GF-D8 (cell line): ENCODE measurements around the gene DNAJC8.

Experiments used
- DNase-seq: peaks from one replicate; lab custom pipeline; 2025; lab: John Stamatoyannopoulos, UW

DNAJC8 gene

DNA sequence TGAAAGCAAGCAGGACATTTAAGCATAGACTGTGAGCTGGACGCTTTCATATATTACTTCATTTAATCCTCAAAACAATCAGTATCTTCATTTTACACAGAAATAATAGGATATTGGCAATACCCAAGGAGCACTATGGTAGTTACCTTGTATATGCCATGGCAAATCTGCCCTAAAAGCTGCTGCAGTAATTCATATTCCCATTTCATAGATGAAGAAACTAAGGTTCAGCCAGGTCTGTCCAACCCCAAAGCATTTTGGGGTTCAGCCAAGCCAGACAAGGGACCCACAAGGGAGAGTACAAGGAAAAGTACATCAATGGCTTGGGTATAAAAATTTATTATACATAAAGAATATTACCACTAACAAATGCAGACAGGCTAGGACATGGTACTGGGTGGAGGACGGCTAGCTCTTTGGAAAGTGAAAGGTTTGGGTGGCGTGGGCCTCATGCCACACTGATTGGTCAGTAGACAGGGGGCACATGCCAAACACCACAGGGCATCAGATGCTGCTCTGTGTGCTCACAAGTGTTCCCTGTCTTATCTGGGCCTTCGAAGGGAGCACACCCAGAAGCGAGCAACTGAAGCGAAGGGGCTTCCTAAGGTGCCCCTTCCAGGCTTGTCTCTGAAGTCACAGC lies 32.5 kb downstream of the DNAJC8 start:
- no peak for DNase-seq

DNA sequence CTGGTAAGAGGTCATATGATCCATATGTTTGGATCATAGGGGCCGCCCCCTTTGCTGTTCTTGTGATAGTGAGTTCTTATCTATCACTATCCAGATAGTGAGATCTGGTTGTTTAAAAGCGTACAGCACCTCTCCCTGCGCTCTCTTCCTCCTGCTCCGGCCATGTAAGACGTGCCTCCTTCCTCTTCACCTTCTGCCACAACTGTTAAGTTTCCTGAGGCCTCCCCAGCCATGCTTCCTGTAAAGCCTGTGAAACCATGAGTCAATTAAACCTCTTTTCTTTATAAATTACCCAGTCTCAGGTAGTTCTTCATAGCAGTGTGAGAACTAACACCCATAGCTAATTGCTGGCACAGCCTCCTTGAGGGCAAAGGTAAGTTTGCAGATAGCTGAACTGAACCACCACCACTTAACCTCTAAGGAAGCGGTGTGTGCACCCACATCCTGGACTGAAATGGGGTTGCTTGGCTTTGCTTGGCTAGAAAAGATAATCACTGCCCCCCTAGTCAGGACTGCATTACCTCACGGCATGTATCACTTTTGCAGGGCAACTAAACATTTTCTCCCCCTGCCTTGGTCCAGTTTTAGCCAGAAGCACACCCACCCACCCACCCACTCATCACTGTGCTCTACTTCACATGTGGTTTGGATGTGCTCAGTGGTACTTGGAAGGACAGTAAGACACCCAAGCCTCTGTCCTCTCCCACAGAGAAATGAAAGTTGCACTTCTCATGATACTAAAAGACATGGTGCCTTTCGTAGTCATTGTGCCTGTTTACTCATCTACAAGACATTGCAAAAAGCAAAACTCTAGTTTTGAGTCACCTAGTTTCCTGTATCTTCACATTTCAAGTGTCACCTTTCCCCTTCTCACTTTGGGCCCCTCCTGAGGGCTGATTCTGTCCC lies 33.2 kb downstream of the DNAJC8 start:
- DNase-seq: peak; percentile 35

DNA sequence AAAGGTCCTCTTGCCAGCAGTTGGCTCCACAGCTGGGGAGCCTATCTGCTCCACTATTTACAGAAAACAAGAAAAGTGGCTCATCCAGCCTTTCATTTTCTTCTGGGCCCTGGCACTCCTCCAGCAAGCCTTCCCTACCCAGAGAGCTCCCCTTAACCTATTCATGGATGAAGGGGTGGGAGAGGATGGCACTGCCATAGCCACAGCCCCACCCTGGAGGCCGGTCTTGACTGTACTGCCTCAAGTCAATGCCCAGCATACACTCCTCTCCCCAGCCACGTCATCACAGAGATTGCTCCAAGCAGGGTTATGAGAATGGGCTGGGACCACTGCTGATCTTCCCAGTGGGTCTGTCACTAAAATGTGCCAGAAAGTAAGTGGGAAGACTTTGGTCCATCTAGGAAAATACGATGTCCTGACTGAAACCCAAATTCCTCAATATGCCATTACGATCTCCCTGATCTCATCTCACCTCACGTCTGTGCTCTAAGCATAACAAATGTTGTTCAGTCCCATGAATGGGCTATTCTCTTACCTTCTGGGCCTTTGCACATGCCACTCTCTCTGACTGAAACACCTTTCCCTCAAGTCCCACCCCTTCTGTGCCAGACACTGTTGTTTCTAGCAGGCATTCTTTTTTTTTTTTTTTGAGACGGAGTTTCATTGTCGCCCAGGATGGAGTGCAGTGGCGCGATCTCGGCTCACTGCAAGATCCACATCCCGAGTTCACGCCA lies 35.0 kb downstream of the DNAJC8 start:
- no peak for DNase-seq

DNA sequence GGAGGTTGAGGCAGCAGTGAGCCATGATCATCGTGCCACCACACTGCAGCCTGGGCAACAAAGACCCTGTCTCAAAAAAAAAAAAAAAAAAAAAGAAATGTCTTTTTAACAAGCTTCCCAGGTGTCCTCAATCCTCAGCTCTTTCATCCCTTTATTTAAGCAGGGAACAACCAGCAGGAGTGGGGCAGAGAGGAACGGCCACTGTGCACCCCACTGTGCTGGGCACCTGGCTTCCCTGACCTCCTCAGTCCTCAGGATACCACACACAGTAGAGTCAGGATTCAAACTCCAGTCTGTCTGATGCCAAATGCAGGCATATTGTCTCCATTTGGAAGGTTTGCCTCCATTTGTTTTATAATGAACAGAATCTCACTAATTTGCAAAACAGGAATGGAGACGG lies 36.5 kb downstream of the DNAJC8 start:
- no peak for DNase-seq

DNA sequence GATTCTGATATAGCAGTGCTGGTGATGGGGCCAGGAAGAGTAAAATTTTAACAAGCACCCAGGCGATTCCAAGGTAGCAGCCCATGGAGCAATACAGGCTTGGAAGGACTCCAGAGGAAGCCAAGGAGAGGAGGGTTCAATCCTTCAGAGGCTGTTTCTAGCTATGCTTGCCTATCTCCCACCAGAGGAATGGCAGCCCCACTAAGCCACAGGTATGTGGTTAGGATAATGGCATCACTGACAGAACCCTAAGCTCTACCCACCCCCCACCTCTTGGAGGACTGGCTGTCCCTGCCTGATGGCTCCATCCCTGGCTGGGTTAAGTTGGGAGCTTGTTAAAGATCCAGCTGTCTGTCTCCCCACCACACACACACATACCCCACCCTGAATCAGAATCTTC lies 37.0 kb downstream of the DNAJC8 start:
- no peak for DNase-seq

DNA sequence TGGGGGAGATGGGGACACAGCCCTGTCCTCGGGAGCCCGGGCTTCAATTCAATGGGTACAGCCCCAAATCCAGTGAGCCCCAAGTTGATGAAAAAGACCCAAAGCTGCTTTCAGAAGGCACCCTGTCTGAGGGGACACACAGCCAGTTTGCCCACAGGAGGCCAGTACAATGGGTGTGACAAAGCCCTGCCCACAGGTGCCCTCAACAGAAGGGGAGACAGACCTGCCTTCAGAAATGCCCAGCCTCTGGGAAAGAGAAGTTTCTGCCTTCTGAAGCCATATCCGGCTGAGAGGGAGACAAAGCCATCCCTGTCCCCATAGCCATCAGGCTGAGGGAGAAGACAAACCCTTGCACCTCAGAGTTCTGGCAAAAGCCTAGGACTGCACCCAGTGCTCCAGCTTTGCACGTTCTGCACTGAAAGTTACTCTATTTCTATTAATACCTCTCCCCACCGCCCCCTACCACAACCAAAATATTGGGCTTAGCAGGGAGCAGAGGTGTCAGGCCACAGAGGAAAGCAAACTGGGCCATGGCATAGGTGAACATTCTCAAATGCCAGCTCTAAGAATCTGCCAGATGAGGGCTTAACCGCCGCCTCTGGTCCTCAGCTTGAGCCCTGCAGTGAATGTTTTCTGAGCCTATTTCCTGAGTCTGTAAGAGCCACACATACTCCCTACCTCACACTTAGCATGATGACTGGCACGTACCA lies 38.3 kb downstream of the DNAJC8 start:
- no peak for DNase-seq

DNA sequence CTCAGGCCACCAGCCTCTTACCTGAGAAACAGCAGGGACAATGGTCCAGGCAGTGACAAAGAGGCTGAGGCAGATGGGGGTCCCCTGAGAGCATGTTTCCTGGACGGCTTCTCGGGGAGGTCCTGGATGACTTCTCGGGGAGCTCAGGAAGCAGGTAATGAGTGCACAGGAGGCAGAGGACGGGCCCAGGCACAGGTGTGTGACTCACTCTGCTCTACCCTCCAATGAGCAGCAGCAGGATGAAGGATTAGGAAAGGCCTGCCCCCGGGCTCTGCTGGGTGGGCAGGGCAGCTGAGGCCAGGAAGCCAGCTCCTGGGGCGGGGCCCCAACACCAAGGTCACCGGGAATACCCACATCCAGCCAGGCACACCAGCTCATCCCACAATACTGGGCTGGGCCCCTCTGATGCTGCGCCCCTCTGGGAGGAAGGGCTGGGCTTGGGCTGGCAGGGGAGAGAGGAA lies 39.1 kb downstream of the DNAJC8 start:
- no peak for DNase-seq

DNA sequence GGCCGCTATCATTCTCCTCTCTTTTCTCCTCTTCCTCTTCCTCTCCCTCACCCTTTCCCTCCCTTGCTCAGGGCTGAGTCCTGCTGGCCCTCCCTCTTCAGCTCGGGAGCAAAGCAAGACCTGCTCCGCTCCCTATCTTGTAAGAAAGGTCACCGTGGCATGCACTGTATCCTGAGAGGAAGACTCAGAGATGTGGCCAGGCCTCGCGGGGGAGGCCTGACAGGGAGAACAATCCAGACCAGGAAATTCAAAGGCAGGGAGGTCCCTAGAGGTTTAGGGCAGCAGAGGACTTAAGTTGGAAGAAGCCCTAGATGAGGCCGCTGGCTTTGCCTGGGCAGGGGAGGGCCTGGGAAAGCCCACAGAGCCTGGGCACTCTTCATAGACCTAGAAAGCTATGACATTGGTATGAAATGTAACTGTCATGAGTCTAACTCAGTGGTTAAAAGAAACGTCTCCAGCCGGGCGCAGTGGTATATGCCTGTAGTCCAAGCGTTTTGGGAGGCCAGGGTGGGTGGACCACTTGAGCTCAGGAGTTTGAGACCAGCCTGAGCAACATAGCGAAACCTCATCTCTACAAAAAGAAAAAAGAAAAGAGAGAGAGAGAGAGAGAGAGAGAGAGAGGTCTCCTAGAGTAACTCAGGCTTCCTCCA lies 41.7 kb downstream of the DNAJC8 start:
- no peak for DNase-seq

DNA sequence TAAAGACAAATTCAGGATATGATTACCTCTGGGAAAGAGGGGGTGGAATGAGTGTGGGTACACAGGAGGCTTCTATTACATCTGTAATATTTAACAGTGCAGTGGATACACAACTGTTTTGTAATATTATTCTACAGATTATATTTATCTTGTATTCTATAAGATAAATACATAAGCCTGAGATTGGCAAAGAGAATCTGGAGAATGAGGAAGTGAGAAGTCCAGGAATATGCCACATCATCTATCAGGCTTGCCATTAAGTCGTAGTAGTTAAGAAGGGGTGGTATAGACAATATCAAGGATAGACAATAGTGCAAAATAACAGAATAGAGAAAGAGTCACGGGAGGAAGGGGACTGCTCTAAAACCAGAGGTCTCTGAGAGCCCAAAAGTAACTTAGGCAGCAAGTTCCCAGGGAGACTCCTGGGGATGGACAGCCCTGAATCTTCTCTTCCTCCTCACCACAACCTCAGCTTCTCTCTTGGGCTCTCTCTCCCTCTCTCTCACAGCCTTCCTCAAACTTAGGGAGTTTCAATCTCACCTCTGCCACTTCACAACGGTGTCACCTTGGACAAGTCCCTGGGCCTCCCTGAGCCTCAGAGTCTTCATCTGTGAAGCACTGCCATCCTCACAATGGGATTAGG lies 42.4 kb downstream of the DNAJC8 start:
- no peak for DNase-seq

DNA sequence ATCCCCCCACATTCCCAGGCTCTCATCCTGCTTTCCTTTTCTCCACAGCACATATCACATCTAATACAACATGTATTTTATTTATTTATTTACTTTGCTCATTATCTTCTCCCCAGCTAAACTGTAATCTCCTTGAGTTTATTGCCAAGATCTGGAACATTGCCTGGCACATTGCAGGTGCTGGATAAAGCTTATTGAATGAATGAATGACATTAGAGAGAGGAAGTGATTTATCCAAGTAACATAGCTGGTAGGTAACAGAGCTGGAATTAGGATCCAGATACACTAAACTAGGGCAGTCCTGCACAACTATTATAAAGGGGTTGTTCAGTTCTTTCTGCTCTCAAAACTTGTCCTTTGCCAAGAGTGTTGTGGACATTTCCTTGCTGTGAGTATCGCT lies 47.8 kb downstream of the DNAJC8 start:
- no peak for DNase-seq

DNA sequence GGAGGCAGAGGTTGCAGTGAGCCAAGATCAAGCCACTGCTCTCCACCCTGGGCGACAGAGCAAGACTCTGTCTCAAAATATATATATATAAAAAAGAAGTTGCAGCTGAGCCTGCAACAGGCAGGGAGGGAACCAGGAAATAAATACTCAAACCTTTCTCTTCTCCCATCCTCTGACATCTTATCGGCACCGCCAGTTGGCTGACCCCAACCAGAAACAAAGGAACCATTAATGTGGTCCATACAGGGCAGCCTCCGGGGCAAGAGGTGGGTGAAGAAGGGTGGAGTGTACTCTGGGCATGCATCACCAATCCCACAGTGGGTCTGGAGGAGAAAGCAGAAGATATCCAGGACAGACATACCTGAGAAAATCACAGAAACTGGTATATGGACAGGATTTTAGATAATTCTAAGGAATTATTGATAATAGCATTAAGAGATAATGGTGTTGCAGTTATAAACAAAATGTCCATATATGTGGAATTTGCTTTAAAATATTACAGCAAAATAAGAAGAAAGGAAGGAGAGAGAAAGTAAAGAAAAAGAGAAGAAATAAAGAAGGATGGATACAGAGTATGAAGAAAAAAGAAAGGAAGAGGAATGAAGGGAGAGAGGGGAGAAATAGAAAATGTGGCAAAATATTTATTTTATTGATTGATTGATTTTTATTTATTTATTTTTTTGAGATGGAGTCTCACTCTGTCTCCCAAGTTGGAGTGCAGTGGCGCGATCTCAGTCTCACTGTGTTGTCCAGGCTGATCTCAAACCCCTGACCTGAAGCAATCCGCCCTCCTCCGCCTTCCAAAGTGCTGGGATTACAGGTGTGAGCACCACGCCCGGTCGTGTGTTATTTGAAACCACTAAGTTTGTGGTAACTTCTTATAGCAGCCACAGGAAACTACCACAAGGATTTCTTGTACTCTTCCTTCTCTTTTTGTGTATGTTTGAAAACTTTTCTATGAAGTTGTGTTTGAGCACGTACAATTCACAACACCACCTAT lies 52.2 kb downstream of the DNAJC8 start:
- DNase-seq: peak; percentile 46

DNA sequence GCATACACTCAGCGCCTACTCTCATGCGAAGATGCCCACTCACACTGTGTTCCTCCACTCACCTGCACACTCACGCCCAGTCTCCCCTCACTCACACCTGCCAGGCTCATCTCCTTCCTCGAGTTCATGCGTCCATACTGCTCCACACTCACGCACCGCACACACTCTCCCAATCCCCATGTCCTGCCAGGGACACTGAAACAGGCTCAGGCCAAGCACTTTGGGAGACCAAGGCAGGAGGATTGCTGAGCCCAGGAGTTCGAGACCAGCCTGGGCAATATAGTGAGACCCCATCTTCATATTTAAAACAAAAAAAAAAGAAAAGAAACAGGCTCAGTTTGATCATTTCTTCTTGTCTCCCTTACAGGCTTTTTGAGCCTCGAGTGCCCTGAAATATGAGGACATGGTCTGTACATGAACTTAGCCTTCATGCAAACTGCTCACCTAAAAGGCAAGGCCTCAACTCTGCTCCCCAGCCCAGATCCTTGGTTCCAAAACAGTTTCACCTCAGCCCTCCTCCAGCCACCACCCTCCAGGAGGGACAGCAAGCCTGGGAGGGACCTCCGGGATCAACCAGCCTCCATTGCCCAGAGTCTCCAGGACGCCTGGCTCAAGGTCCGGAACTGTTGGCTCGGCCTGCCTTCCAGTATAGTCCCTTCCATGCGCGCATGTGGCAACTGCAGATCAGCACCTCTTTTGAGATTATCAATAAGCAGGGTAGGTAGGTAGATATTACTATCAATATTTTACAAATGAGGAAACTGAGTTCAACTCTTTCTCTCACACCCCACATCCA lies 53.9 kb downstream of the DNAJC8 start:
- DNase-seq: no peak

DNA sequence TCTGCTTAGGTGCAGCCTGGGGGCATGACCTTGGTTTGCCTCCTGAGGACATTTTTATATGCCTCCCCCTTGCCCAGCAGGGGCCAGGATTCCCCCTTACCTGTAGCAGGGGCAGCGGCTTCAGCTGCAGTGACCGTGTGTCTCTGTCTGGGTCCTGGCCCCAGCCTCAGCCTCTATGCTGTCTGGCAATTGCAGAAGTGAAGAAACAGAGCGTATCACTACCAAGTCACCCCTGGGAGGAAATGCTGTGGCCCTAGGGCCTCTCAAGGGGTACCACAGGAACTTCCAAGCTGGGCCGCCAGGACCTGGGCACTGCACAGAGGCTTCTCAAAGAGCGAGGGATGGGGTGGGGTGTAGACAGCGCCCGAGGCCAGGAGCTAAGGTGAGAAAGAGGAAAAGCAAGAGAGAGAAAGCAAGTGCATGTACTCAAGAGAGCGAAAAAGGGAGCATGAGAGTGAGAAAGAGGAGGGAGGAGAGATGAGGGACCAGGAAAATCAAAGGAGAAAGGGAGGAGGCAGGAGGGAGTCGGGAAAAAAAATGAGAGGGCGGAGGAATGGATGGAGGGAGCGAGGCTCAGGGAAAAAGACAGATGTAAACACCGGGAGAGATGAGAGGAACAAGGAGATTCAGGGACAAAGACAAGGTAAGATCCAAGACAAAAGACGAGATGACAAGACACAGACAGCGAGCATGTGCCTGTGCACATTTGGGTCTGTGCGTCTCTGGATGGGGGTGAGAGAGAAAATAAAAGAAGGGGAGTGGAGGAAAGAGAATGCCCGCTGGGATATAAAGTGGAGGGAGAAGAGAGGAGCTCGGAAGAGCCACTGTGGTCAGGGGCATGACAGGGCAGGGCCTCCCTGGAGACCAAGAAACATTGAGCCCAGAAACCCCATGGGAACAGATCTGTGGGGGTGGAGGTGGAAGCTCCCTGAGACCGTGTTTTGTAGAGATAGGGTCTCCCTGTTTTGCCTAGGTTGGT lies 56.0 kb downstream of the DNAJC8 start, which contains the start of gene PTAFR:
Gene PTAFR, minus strand, starts transcription at position 199 of the 979 bp plus-strand sequence. CDS start 25,669 bp downstream, outside the sequence.
- peak; percentile 75 for DNase-seq

DNA sequence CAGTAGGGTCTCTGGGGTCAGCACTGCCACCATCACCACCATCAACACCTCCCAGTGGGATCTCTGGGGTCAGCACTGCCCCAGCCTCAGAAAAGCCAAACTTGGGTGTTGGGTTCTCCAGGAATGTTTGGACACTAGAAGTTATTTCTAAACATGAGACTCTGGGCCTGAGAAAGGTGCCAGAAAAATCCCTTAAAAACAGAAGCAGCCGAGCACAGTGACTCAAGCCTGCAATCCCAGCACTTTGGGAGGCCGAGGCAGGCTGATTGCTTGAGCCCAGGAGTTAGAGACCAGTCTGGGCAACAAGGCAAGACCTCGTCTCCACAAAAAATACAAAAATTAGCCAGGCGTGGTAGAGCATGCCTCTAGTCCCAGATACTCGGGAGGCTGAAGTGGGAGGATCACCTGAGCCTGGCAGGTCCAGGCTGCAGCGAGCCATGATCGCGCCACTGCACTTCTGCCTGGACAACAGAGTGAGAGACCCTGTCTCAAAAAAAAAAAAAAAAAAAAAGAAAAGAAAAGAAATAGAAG lies 56.8 kb downstream of the DNAJC8 start:
- no peak for DNase-seq

DNA sequence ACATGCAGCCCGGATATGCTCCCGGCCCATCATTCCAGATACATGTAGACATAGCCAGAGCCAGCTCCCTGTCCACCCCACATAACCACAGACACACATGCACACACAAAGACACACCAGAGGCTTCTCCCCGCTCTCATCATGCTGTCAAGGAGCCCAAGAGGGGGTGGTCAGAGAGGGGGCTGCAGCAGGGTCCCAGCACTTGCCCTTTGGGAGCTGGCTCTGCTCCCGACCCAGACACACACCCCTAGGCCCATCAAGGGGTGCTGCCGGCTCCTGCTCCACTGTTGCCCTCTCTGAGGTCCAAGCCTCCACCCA lies 58.9 kb downstream of the DNAJC8 start:
- DNase-seq: no peak

DNA sequence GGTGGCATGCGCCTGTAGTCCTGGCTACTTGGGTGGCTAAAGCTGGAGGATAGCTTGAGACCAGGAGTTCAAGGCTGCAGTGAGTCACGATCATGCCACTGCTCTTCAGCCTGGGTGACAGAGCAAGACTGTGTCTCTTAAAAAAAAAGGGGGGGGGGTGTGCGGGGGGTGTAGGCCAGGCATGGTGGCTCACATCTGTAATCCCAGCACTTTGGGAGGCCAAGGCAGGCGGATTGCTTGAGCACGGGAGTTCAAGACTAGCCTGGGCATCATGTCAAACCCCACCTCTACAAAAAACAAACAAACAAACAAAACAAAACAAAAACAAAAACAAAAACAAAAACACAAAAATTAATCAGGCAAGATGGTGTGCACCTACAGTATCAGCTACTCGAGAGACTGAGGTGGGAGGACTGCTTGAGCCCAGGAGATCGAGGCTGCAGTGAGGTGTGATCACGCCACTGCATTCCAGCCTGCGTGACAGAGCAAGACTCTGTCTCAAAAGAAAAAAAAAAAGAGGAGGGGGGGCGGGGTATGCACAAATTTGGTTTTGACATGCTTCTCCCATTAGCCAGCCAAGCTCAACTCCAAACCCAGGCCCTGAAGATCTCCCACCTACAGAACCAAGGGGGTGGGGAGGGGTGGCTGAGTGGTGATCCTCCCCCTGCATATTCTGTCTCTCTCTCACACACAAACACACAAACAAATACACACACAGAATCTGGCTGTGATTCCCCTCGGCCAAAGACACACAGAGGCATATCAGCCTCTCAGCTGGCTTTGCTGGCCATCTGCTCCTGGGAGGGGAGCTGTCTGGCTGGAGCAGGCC lies 59.5 kb downstream of the DNAJC8 start:
- no peak for DNase-seq
